Right cardiac atrium (tissue), 5 donors: ENCODE results near the gene PRELID2. TPM values are rescaled to one million over a fixed set of nuclear protein-coding genes. Genes with fewer than 3 reads are reported as not detected.

Experiments
- ATAC-seq, 2 donors: fragments of 200-7000 bp; cut with Tn5 transposase; one replicate each; pipeline versions ENCODE4 v1.8.0 to v1.9.1; 2020; ENCODE audit warnings: moderate library complexity in 2 of 2, mild to moderate bottlenecking in 1 of 2
- DNase-seq, 3 donors: peaks; one replicate each; pipeline ENCODE4 v3.0.0-alpha.2; 2020
- H3K27ac ChIP-seq: one replicate; pipeline ENCODE4 v1.5.1; 2013; ENCODE audit warnings: mild to moderate bottlenecking, low read length, control low read depth, moderate library complexity
- H3K27me3 ChIP-seq: one replicate; pipeline ENCODE4 v1.6.1; 2013; ENCODE audit not compliant: control insufficient read depth, insufficient read depth
- H3K4me1 ChIP-seq: one replicate; pipeline ENCODE4 v1.6.1; 2013; ENCODE audit warnings: low read length; ENCODE audit not compliant: control insufficient read depth, insufficient read depth
- H3K4me3 ChIP-seq: one replicate; pipeline ENCODE4 v1.5.1; 2013; ENCODE audit warnings: low read length, control low read depth
- H3K9me3 ChIP-seq: one replicate; pipeline ENCODE4 v1.6.1; 2013; ENCODE audit warnings: low read length; ENCODE audit not compliant: control insufficient read depth
- WGBS: extraction: QIAGEN DNeasy Blood & Tissue Kit; methylation state at CpG from one replicate; pipeline ENCODE4 v1.1.7; 2013; 5-methylcytosine and 5-hydroxymethylcytosine counted together
- intact Hi-C, 4 donors: fragments of 100-400 bp; cut with DNase I; formaldehyde crosslinking; loops; one replicate each; pipeline versions ENCODE4 v1.11.0 to v1.14.0; 2022 to 2023
- polyA plus RNA-seq: library from polyadenylated mRNA; stranded (reverse); fragments of 200-250 nt; gene quantifications from one replicate; pipeline ENCODE4 v1.2.3, GENCODE V29; 2013
- total RNA-seq, 4 donors: library from RNA; stranded (reverse); fragmentation: NEBNext Ultra II Directional; extraction: Animal tissue kit (Norgen Biotek cat#: 25700); gene quantifications; one replicate each; pipeline ENCODE4 v1.2.1, GENCODE V29; 2021
- donor health status: healthy with polysubstance abuse.
- donor health status: DM: no; HTN: yes; CAD: no.
- donor health status: DM: no; HTN: no; CAD: no.
- donor health status: DM: no; HTN: yes; CAD: no; lungs with severe emphysema.
- donor health status: DM: yes; HTN: yes; CAD: no.

The PRELID2 gene
- total and polyA plus RNA-seq, 5 donors = 4.3 to 85.4 (median 41.5) TPM

DNA sequence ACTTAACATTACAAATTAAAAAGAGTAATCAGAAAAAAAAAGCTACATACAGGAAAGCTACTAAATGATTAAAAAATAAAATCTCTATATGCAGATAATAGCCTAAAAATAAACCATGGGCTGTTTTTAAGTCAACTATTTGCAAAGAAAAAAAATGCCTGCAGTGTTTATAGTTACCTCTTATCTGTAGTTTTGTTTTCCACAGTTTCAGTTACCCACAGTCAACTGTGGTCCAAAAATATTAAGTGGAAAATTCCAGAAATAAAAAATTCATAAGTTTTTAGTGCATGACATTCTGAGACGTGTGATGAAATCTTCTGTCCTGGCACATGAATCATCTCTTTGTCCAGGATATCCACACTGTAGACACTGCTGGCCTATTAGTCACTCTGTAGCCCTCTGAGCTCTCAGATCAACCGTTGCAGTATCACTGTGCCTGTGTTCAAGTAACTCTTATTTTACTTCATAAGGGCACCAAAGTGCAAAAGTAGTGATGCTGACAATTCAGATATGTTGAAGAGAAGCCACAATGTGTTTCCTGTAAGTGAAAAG lies 59.2 kb downstream of the PRELID2 start:
- intact Hi-C loops = no loop called here
- Histone ChIP-seq H3K4me1 (no peaks in the 10 kb centered on the region), H3K27ac (no peak overlapping the region), H3K4me3 (no peak overlapping the region), H3K9me3 (no peaks in the 10 kb centered on the region), H3K27me3 (no peaks in the 10 kb centered on the region)
- WGBS = 25% methylated on average over 2 of the region's 2 CpGs
- DNase-seq = no peak
- peak; percentile 93 to 95 for ATAC-seq

DNA sequence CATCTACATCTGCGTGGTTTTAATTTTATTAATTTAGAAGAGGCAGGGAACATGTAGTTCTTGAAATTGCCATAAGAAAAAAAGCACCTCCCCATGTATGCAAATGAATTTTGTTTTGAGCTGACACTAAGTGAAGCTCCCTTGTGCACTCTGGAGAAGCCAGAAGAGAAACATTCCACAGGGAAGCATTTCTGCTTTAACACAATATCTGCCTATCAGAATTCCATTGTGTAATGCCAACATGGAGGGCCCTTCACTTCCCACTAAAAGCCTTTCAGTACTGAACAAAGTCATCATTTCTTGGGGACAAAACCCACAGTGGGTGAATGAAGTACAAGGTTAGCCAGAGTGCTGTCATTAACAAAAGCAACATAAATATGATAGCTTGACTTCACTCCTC lies 59.7 kb downstream of the PRELID2 start:
- Histone ChIP-seq H3K27ac (peak overlapping the region; percentile 48), H3K4me1 (no peaks in the 10 kb centered on the region), H3K4me3 (no peak overlapping the region), H3K9me3 (no peaks in the 10 kb centered on the region), H3K27me3 (no peaks in the 10 kb centered on the region)
- 81% methylated on average over 1 of the region's 1 CpG for WGBS
- intact Hi-C loops = no loop called here
- DNase-seq = no peak
- ATAC-seq = no peak

DNA sequence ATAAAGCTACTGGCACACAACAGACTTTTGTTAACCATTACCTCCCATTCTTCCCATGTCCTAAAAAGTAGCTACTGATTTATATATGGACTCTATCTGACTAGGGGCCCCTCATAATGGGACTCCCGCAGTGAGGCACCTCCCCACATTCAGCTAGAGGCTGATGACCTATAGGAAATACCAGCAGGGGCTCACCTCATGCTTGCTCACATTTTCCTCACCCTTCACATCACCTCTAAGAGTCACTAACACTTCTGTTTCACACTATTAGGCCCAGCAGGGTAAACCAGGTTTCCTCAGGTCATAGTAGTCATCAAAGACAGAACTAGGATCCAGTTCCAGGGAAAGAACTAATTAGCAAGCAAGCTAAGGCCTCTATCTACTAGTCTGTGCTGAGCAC lies 60.7 kb downstream of the PRELID2 start:
- H3K9me3 ChIP-seq = no peaks in the 10 kb centered on the region
- intact Hi-C loops = no loop called here
- H3K4me1 ChIP-seq = no peaks in the 10 kb centered on the region
- no peaks in the 10 kb centered on the region for H3K27me3 ChIP-seq
- 93% methylated on average over 1 of the region's 1 CpG for WGBS
- H3K4me3 ChIP-seq = no peak overlapping the region
- H3K27ac ChIP-seq = no peak overlapping the region
- DNase-seq (no peak), ATAC-seq (no peak)

DNA sequence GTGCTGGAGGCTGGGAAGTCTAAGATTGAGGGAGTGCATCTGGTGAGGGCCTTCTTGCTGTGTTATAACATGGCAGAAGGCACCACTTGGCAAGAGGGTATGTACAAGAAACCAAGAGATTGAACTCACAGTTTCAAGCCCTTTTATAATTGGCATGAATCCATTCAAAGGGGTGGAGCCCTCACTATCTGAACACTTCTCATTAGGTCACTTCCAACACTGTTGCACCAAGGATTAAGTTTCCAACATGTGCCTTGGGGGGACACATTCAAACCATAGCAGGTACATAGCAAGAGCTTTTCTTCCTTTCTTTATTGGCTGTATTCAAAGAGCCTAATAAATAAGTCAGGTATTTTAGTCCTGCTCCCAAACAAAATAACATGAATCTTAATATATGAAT lies 62.7 kb downstream of the PRELID2 start:
- Histone ChIP-seq H3K27me3 (no peaks in the 10 kb centered on the region), H3K27ac (no peak overlapping the region), H3K4me1 (no peaks in the 10 kb centered on the region), H3K9me3 (no peaks in the 10 kb centered on the region), H3K4me3 (no peak overlapping the region)
- intact Hi-C loops = no loop called here
- DNase-seq (no peak), ATAC-seq (no peak)

DNA sequence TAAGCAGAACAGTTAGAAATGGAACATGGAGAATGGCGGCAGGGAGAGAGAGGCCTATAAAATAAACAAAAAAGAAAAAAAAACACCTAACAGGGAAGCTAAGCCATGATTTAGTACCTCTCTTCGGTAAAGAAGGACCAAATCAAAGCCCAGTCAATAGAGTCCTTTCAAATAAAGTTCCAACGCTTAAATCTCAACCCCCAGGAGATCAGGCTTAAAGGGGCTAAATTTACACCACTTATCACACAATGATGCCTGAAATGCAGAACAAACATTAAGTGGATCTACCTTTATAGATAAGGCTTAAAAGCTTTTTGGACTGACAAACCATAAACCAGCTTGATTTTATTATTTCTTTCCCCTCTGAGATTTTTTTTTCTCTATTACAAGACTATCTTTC lies 66.3 kb downstream of the PRELID2 start:
- Histone ChIP-seq H3K9me3 (no peaks in the 10 kb centered on the region), H3K27me3 (no peaks in the 10 kb centered on the region), H3K4me1 (no peaks in the 10 kb centered on the region), H3K4me3 (no peak overlapping the region), H3K27ac (no peak overlapping the region)
- DNase-seq (no peak), ATAC-seq (no peak)
- 75% methylated on average over 3 of the region's 3 CpGs for WGBS
- intact Hi-C loops = no loop called here

DNA sequence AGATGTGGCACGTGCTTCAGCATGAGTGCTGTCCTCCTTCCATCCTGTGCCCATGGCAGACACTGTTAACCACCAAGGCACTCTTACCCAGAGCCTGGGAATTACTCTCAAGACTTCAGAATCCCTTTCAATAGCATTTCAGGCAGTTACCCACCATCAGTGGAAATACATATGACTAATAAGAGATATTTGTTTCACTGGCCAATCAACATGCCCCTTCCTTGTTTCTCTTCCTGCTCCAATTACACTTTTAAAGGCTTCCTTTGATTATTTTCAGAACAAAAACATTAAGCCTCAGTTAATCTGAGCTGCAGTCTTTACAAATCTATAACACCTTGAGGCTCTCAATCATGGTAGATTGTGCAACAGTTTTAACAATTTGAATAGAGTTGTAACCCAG lies 70.8 kb downstream of the PRELID2 start:
- ATAC-seq (no peak), DNase-seq (no peak)
- Histone ChIP-seq H3K4me1 (no peaks in the 10 kb centered on the region), H3K27me3 (no peaks in the 10 kb centered on the region), H3K4me3 (no peak overlapping the region), H3K9me3 (no peaks in the 10 kb centered on the region), H3K27ac (no peak overlapping the region)
- intact Hi-C loops = no loop called here
- 86% methylated on average over 1 of the region's 1 CpG for WGBS

DNA sequence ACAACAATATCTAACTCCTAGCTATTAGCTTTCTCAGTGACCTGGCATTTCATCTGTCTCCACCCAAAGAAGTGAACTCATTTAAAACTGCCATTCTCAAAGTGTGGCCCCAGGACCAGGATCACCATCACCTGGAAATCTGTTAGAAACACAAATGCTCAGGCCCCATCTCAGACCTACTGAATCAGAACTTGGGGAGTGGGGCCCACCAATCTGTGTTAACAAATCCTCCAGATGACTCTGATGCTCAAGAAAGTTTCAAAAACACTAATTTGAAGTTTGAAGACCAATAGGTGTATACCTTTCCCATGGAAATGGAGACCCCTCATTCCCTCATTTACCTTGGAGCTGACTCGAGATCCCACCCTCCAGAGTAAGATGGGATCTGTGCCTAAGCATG lies 72.3 kb downstream of the PRELID2 start:
- H3K4me1 ChIP-seq = no peaks in the 10 kb centered on the region
- H3K27ac ChIP-seq = no peak overlapping the region
- intact Hi-C loops = no loop called here
- 100% methylated on average over 1 of the region's 1 CpG for WGBS
- no peak overlapping the region for H3K4me3 ChIP-seq
- no peaks in the 10 kb centered on the region for H3K27me3 ChIP-seq
- DNase-seq (no peak), ATAC-seq (no peak)
- H3K9me3 ChIP-seq = no peaks in the 10 kb centered on the region

DNA sequence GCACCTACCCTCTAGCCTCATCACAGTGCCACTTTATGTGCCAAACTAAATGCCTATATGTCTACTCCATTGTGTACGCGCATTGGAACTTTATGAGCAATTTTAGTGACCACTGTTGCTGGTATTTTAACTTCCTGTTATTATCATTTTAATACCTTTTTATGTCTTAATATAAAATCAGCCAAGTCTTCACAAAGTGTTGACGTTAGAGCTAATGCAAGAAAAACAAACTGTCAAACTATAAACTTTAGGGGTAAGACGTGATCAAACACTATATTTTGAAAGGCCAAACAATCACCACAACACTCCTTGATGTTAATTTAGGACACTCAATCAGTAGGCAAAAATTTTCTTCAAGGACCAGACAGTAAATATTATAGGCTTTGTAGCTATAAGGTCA lies 73.9 kb downstream of the PRELID2 start:
- 88% methylated on average over 4 of the region's 4 CpGs for WGBS
- no peak for ATAC-seq
- H3K4me1 ChIP-seq = no peaks in the 10 kb centered on the region
- no peak overlapping the region for H3K4me3 ChIP-seq
- no peaks in the 10 kb centered on the region for H3K9me3 ChIP-seq
- intact Hi-C loops = no loop called here
- DNase-seq = no peak
- H3K27ac ChIP-seq = no peak overlapping the region
- H3K27me3 ChIP-seq = no peaks in the 10 kb centered on the region

DNA sequence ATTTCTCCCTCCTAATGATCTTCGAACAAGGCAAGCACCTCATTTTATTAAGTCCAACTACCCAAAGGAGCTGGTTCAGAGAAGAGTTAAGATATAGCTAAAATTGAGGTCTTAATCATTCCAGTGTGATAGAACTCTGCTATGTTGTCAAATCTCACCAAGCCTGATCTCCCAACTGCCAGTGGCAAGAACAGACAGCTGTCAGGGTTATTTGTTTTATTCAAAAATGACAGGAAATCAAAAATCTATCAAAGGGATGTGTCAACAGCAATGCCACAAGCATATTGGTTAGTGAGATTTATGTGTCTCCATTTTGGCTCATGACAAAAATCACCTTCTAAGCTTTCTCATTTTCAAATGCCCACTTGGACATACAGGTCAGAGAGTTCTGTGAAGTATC lies 74.5 kb downstream of the PRELID2 start:
- intact Hi-C loops = no loop called here
- 94% methylated on average over 1 of the region's 1 CpG for WGBS
- Histone ChIP-seq H3K4me1 (no peaks in the 10 kb centered on the region), H3K27ac (no peak overlapping the region), H3K4me3 (no peak overlapping the region), H3K9me3 (no peaks in the 10 kb centered on the region), H3K27me3 (no peaks in the 10 kb centered on the region)
- ATAC-seq (no peak), DNase-seq (no peak)

DNA sequence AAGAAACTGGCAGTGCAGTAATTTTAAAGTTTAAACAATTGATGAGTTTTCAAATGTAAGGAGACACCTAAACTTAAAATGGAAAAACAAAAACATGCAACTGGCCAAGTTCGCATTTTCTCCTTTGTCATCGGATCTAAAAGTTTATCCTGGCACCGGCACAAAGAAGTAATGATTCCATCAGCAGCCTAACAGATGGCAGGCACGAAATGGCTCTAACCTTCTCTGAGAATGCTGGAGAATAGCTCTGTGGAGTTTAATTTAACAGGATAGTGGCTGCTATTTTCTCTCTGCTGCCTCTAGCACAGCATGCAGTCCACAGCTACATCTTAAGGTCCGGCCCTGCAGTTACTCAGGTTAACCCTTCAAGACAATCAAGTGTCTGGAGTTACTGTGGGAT lies 82.2 kb downstream of the PRELID2 start:
- no peak for ATAC-seq
- no peak overlapping the region for H3K4me3 ChIP-seq
- no peaks in the 10 kb centered on the region for H3K27me3 ChIP-seq
- no peaks in the 10 kb centered on the region for H3K4me1 ChIP-seq
- 40% methylated on average over 5 of the region's 5 CpGs for WGBS
- H3K9me3 ChIP-seq = no peaks in the 10 kb centered on the region
- intact Hi-C loops = no loop called here
- H3K27ac ChIP-seq = no peak overlapping the region
- DNase-seq = no peak

DNA sequence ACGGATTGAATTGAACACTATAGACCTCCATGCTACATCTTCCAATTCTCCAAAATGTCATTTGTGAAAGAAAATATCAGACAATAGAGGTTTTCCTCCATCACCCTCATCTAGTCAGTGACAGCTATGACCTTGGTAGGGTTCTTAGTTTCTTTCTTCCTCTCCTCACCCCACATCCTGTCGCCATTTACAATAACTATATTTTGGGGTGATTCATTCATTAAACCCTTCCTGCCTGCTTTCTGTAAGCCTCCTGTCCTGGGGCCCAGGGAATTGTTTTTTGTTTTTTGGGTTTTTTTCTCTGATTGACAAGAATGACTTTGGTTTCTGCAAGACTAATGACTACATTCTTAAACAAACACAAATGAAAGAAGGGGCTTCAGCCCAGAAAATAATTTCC lies 82.6 kb downstream of the PRELID2 start:
- no peak for DNase-seq
- Histone ChIP-seq H3K9me3 (no peaks in the 10 kb centered on the region), H3K27me3 (no peaks in the 10 kb centered on the region), H3K27ac (no peak overlapping the region), H3K4me3 (no peak overlapping the region), H3K4me1 (no peaks in the 10 kb centered on the region)
- intact Hi-C loops = no loop called here
- WGBS = 73% methylated on average over 2 of the region's 2 CpGs
- ATAC-seq = no peak

DNA sequence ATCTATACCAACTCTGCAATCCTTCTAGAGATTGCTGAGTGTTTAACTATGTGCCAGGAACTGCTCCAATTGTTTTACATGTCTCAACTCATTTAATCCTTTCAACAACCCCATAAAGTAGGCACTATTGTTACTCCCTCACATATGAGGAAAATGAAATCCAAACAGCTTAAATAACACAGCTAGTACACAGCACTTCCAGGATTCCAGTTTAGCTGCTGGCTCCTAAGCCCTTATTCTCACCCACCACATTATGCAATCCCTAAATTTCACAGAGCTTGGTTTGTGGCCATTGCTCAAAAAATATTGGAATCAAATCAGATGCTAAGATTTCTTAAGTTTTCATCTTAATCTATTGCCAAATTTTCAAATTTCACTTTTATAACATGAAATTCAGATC lies 84.9 kb downstream of the PRELID2 start:
- H3K9me3 ChIP-seq = no peaks in the 10 kb centered on the region
- peak; percentile 64 to 88 for ATAC-seq
- no peak overlapping the region for H3K4me3 ChIP-seq
- H3K27ac ChIP-seq = no peak overlapping the region
- H3K27me3 ChIP-seq = no peaks in the 10 kb centered on the region
- no peaks in the 10 kb centered on the region for H3K4me1 ChIP-seq
- peak in 1 of 3 donors; percentile 26 for DNase-seq
- intact Hi-C loops = no loop called here
